GM19328 (cell line): ENCODE results near the gene STK11IP.

Experiments
- ATAC-seq: cut with Tn5 transposase; IDR thresholded peaks from one replicate; pipeline ENCODE4 v1.9.1; 2021; ENCODE audit warnings: mild to moderate bottlenecking, moderate library complexity; ENCODE audit not compliant: unreplicated experiment

The STK11IP gene

GRCh38 chr2:219631904-219632759, 34.5 kb downstream of the STK11IP start:
- ATAC-seq: no peak

GRCh38 chr2:219632760-219633105, 35.1 kb downstream of the STK11IP start:
- no peak for ATAC-seq

- ATAC-seq: no peak
Measured at GRCh38 chr2:219633276-219634065, 35.8 kb downstream of the STK11IP start.

GRCh38 chr2:219634171-219634940, 36.7 kb downstream of the STK11IP start:
- no peak for ATAC-seq

GRCh38 chr2:219634951-219635751, 37.5 kb downstream of the STK11IP start:
- ATAC-seq: no peak

- ATAC-seq: no peak
Measured at GRCh38 chr2:219636144-219636915, 38.7 kb downstream of the STK11IP start.

- ATAC-seq: no peak
Measured at GRCh38 chr2:219636941-219637841, 39.5 kb downstream of the STK11IP start.

GRCh38 chr2:219637842-219638185, 40.2 kb downstream of the STK11IP start:
- no peak for ATAC-seq

- no peak for ATAC-seq
Measured at GRCh38 chr2:219638217-219638947, 40.7 kb downstream of the STK11IP start.

GRCh38 chr2:219638948-219639755, 41.5 kb downstream of the STK11IP start:
- no peak for ATAC-seq

GRCh38 chr2:219641390-219642068, 43.9 kb downstream of the STK11IP start:
- ATAC-seq: no peak

- ATAC-seq: no peak
Measured at GRCh38 chr2:219642069-219642454, 44.4 kb downstream of the STK11IP start.

GRCh38 chr2:219642465-219643083, 44.9 kb downstream of the STK11IP start:
- ATAC-seq: peak; percentile 98

- ATAC-seq: no peak
Measured at GRCh38 chr2:219643084-219643473, 45.4 kb downstream of the STK11IP start.

GRCh38 chr2:219643788-219644398, 46.2 kb downstream of the STK11IP start:
- no peak for ATAC-seq
